Nephron progenitor cell (in vitro differentiated cells): ENCODE data around the gene AHRR.
"Not testable (repeated sequence)": the region's sequence is repeated elsewhere in the genome, so short reads cannot be mapped to it uniquely, and the experiment has no call there.

Experiments
- DNase-seq: peaks from one replicate; pipeline ENCODE4 v3.0.0; 2021
- H3K27ac Mint-ChIP-seq: 2 replicates; pipeline ENCODE4 v1.8.0; 2021; ENCODE audit warnings: mild to moderate bottlenecking, moderate library complexity, mixed read lengths
- H3K27me3 Mint-ChIP-seq: 2 replicates; pipeline ENCODE4 v1.8.0; 2021; ENCODE audit warnings: mild to moderate bottlenecking, low read depth, mixed read lengths; ENCODE audit not compliant: poor library complexity
- H3K36me3 Mint-ChIP-seq: 2 replicates; pipeline ENCODE4 v1.8.0; 2021; ENCODE audit warnings: low read depth, mixed read lengths
- H3K4me1 Mint-ChIP-seq: 2 replicates; pipeline ENCODE4 v1.8.0; 2021; ENCODE audit warnings: mixed read lengths
- H3K4me3 Mint-ChIP-seq: 2 replicates; pipeline ENCODE4 v1.8.0; 2021; ENCODE audit warnings: mild to moderate bottlenecking, moderate library complexity, mixed read lengths
- H3K9me3 Mint-ChIP-seq: 2 replicates; pipeline ENCODE4 v1.8.0; 2021; ENCODE audit warnings: mild to moderate bottlenecking, moderate library complexity, mixed read lengths
- CTCF ChIP-seq: fragments of 200-600 bp; sonication (generic); IDR thresholded peaks from 2 replicates; pipeline ENCODE4 v1.5.0; 2021; ENCODE audit warnings: antibody characterized with exemption

Gene AHRR

GRCh38 chr5:308672-309271, 12.7 kb upstream of the AHRR start:
- Mint-ChIP-seq H3K27me3 (no peaks in the 10 kb centered on the region), H3K36me3 (peaks cover 7% of the 10 kb centered on the region), H3K4me1 (peaks cover 61% of the 10 kb centered on the region), H3K4me3 (no peak overlapping the region), H3K27ac (no peak overlapping the region), H3K9me3 (no peaks in the 10 kb centered on the region)
- peak; percentile 36 for TF ChIP-seq CTCF
- DNase-seq, result peak; percentile 34

- H3K4me1 Mint-ChIP-seq, result peaks cover 65% of the 10 kb centered on the region
- not testable (repeated sequence) for DNase-seq, H3K4me3 Mint-ChIP-seq, H3K27ac Mint-ChIP-seq, H3K36me3 Mint-ChIP-seq, H3K9me3 Mint-ChIP-seq, H3K27me3 Mint-ChIP-seq
Measured at GRCh38 chr5:309831-310230, 11.7 kb upstream of the AHRR start.

- Mint-ChIP-seq H3K27me3 (no peaks in the 10 kb centered on the region), H3K4me3 (no peak overlapping the region), H3K36me3 (peaks cover 7% of the 10 kb centered on the region), H3K4me1 (peaks cover 62% of the 10 kb centered on the region), H3K9me3 (no peaks in the 10 kb centered on the region), H3K27ac (no peak overlapping the region)
- no peak for DNase-seq
- TF ChIP-seq CTCF, result no peak
Measured at GRCh38 chr5:310516-310915, 11.0 kb upstream of the AHRR start.

- no peak for DNase-seq
- Mint-ChIP-seq H3K27ac (no peak overlapping the region), H3K4me1 (peaks cover 62% of the 10 kb centered on the region)
Measured at GRCh38 chr5:310941-311434, 10.5 kb upstream of the AHRR start.

GRCh38 chr5:311963-312362, 9.6 kb upstream of the AHRR start:
- Mint-ChIP-seq H3K36me3 (peaks cover 4% of the 10 kb centered on the region), H3K9me3 (no peaks in the 10 kb centered on the region), H3K27ac (no peak overlapping the region), H3K4me1 (peaks cover 62% of the 10 kb centered on the region), H3K4me3 (no peak overlapping the region), H3K27me3 (no peaks in the 10 kb centered on the region)
- TF ChIP-seq CTCF, result no peak
- DNase-seq, result no peak

More at GRCh38 chr5:310941-311434, 10.5 kb upstream of the AHRR start:
- no peaks in the 10 kb centered on the region for H3K9me3 Mint-ChIP-seq
- no peak for TF ChIP-seq CTCF
- H3K27me3 Mint-ChIP-seq, result no peaks in the 10 kb centered on the region
- H3K36me3 Mint-ChIP-seq, result peaks cover 7% of the 10 kb centered on the region
- no peak overlapping the region for H3K4me3 Mint-ChIP-seq

GRCh38 chr5:312845-313244, 8.7 kb upstream of the AHRR start:
- H3K9me3 Mint-ChIP-seq, result no peaks in the 10 kb centered on the region
- H3K4me1 Mint-ChIP-seq, result peaks cover 56% of the 10 kb centered on the region
- no peaks in the 10 kb centered on the region for H3K27me3 Mint-ChIP-seq
- no peak overlapping the region for H3K4me3 Mint-ChIP-seq
- H3K36me3 Mint-ChIP-seq, result peaks cover 4% of the 10 kb centered on the region
- H3K27ac Mint-ChIP-seq, result no peak overlapping the region
- no peak for DNase-seq
- no peak for TF ChIP-seq CTCF
